GM18858 (cell line): ENCODE measurements around the gene SORCS2.
"Not testable (repeated sequence)": the region's sequence is repeated elsewhere in the genome, so short reads cannot be mapped to it uniquely, and the experiment has no call there.

ENCODE experiments used
- ATAC-seq: cut with Tn5 transposase; IDR thresholded peaks from one replicate; pipeline ENCODE4 v1.9.1; 2021; ENCODE audit not compliant: unreplicated experiment

Gene SORCS2

DNA sequence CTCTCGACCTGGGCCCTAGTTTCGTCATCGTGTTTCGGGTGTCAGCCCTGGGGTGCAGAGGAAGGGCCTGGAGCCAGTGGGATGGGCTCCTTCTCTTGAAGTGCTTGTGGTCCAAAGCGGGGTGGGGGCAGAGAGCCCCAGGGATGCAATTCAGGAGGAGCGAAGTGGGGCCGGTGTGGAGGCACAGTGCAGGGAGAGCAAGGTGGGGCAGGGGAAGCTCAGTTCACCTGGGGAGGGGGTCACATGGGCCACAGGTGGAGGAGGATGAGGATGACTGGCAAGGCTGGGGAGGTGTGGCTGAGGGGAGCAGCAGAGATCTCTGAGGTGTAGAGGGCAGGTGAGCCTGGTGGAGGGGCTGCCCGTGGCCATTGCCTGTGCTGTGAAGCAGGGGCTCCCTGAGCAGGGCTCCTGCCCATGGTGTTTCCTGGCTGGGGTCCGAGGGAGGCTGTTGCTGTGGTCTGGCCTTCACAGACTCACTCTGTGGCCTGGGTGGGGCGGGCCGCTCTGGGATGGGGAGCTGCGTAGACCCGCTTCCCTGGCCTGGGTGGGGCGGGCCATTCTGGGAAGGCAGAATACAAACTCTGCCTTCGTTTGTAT, 6.9 kb downstream of the SORCS2 start:
- no peak for ATAC-seq

DNA sequence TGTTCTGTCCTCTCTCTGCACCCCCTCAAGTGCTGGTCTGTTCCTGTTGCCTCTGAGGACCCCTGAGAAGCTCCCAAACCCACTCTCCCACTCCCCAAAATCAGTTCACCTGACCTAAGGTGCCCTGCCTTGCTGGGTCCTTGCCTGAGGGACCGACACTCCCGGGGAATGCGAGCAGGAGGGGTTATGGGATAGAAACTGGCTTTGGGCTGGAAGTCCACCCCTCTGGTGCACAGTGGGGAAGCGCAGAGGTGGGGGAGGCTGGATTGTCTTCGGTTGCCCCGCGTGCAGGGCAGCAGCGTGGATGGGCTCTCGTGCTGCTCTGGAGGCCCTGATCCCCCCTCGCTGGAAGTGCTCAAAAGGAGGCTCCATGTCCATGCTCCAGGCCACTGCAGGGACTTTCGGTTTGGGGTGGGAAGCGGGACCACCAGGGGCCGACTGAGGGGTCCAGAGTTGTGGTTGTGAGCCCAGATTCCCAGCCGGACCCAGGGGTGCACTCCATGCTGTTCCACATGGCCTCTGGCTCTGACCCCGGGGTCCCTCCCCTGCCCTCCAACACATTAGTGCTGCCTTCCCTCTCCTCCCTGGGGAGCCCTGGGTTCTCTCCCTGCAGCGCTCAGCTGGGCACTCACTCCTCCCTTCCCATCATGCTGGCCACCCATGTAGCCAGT, 7.6 kb downstream of the SORCS2 start:
- no peak for ATAC-seq

DNA sequence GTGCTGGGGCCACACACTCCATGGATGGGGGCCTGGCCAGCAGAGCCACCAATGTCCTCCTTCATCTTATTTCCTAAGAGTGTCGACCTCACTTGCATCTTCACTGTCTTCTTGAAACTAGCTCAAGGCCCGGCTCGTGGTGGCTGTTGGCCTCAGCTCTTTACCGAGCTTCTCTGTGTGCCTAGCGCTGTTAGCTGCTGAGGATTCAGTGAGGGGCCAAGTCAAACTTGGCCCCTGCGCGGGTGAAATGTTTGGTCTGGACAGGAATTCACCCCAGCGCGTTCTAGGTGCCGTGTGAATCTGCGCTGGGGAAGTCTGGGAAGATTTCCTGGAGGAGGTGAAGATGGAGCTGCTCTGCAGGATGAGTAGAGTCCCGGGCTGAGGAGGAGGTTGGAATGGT, 8.5 kb downstream of the SORCS2 start:
- no peak for ATAC-seq

- ATAC-seq: no peak
Observed at GRCh38 chr4:7201420-7202305, 9.3 kb downstream of the SORCS2 start.

- no peak for ATAC-seq
Observed at GRCh38 chr4:7202411-7202810, 10.1 kb downstream of the SORCS2 start.

- ATAC-seq: no peak
Observed at GRCh38 chr4:7204656-7205387, 12.5 kb downstream of the SORCS2 start.

- ATAC-seq: no peak
Observed at GRCh38 chr4:7206385-7206784, 14.0 kb downstream of the SORCS2 start.

- ATAC-seq: no peak
Observed at GRCh38 chr4:7206911-7207567, 14.7 kb downstream of the SORCS2 start.

DNA sequence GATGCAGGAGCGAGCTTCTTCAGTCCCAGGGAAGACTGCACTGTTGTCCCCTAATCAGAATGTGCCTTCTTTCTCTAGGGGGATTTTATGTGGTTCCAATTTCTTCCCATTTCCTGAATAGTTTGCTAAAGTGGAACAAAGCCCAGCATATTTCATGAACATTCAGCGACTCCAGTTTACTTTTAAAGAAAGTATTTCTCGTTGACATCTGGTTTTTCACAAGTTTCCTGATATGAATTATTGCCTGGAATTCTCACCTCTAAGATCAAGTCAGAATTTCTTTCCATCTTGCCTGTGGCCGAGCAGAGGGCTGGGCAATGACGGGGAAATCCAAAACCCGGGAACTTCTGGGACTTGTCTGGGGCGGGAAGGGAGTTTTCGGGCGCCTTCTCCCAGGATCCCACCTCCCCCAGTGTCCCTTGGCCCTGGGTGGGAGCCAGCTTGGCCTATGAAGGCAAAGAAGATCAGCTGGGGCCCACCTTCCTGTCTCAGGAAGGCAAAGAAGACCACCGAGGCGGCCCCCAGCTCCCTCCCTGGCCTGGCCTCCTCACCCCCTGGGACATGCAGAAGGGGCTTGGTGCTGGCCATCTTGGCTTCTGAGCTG, 15.4 kb downstream of the SORCS2 start:
- ATAC-seq: no peak

DNA sequence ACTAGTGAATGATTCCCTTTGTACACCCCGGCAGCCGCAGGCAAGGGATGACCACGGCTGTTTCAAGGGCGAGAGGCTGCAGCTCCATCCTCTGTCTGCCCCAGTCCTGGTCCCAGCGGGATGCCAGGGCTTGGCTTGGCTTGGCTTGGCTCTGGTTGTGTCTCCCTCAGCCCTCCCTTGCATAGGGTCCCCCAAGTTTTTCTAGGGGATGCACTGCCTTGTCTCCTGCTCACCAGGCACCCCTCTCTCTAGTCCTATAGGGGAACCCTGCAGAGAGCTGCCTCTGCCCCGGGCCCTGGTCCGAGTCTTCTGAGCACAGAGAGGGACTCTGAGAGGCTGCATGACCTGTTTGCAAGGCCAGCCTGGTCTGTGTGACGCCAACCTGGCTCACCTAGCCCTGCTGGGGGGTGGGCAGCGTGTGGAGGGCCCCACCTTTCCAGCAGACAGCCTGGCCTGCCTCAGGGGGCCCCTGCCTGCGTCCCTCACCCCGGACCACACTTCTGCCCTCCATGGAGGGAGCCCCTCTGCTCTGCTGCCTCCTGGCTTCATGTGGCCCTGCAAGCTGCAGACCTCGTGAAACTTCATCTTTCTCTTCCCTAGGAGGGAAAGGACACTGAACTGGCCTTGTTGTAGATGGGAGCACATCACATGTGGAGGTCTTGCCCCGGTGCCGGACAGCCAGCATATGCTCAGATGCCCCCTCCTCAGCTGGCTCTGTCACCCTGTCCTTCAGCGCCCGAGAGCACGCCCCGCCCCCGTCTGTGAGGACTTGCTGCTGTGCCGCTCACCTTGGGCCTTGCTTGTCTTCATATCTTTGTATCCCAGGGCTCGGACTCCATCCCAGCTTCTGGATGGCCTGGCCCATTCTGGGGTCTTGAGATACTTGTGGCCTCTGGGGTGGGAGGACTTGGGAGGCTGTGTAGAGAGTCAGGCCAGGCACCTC, 16.4 kb downstream of the SORCS2 start:
- no peak for ATAC-seq

GRCh38 chr4:7209699-7210098, 17.4 kb downstream of the SORCS2 start:
- no peak for ATAC-seq

DNA sequence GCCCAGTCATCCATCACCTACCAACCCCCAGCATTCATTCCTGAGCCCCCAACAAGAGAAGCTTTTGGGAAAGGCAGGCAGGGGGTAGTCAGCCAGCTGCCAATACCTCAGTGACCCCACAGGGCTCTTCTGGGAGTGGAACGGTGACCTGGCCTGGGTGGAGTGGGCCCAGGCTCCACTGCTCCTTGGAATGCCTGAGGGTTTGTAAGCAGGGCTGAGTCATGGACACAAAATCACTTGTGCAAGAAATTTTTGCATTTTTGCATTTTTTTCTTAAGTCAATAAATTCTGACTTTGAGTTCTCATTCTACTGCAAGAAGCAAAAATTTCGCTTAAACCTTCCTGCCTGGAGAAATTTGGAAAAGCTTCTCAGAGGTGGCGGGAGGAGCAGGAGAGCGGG, 18.5 kb downstream of the SORCS2 start:
- no peak for ATAC-seq

GRCh38 chr4:7212101-7212674, 19.9 kb downstream of the SORCS2 start:
- no peak for ATAC-seq

GRCh38 chr4:7212921-7213320, 20.6 kb downstream of the SORCS2 start:
- no peak for ATAC-seq

GRCh38 chr4:7213807-7214206, 21.5 kb downstream of the SORCS2 start:
- ATAC-seq: no peak

DNA sequence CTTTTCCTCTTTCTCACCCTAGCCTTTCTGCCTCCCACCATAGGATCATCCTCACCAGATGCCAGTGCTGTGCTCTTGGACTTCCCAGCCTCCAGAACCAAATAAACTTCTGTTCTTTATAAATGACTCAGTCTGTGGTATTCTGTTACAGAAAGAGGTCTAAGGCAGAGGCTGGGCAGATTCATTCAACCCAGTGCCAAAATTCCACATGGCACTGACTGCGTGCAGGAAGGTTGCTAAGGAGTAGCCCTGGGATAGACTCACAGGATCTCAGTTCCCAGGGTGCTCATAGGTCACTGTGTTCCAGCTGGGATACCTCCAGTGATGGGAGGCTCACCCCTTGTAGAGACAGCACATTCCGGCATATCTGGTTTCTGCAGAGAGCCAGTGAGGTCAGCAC, 22.0 kb downstream of the SORCS2 start:
- ATAC-seq: no peak

DNA sequence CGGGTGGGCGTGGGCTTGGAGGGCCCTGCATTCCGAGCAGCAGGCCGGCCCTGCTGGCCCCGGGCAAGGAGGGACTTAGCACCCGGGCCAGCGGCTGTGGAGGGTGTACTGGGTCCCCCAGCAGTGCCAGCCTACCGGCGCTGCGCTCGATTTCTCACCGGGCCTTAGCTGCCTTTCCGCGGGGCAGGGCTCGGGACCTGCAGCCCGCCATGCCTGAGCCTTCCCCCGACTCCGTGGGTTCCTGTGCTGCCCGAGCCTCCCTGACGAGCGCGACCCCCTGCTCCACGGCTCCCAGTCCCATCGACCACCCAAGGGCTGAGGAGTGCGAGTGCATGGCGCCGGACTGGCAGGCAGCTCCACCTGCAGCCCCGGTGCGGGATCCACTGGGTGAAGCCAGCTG, 22.8 kb downstream of the SORCS2 start:
- ATAC-seq: not testable (repeated sequence)

DNA sequence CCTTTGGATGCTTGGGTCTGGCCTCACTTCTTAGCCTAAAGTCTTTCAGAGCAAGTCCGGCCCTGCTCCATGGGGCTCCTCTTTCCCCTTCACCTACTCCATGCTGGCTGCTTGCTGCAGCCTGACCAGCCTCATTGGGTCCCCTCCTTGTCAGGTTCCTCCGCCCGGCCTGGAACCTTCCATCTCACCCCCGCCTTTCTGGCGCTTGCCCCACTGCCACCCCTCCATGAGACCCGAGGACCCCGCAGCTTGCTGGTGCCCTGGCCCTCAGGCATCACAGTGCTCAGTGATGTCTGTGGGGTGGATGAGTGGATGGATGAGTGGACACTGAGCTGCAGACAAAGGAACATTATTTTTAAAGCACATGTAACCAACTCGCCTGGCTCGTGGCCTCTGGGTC, 24.7 kb downstream of the SORCS2 start:
- ATAC-seq: no peak
